ENCODE measurements around the gene RAD54L2. TPM values are rescaled to one million over a fixed set of nuclear protein-coding genes. Genes with fewer than 3 reads are reported as not detected.

The RAD54L2 gene
- polyA plus RNA-seq, 3 donors: 3.6 to 7.3 (median 3.6) TPM

DNA sequence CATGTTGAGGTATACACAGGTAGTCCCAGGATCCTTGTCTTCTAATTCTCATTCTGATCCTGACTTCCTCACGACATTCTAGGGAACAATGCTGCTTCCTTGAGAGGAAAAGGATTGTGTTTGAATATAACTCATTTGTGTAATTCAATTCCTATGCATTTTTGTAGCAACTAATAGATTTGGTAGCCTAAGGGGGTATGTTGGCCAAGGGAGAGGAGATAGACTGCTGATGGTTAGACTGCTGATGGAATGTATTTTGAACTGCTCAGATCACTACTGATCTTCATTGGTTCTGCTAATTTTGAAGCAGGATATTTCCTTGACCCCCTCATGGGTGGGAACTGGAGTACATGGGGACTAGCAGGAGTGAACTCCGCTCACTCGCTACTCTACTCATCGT lies 39.7 kb downstream of the RAD54L2 start:
- Histone ChIP-seq H3K9me3 (replicated peaks in 1 of 2; ENCODE audit: control insufficient read depth in 1 of 2, insufficient read depth in 1 of 2, low read length in 2 of 2) (no peaks in the 10 kb centered on the region), H3K36me3 (replicated peaks in 1 of 2; ENCODE audit: control insufficient read depth in 1 of 2, insufficient read depth in 2 of 2, low read length in 2 of 2) (peaks cover 3 to 38% of the 10 kb centered on the region in 2 donors), H3K4me1 (ENCODE audit: control insufficient read depth in 1 of 2, insufficient read depth in 2 of 2, low read length in 2 of 2) (no peaks in the 10 kb centered on the region), H2AFZ (ENCODE audit: insufficient read depth, low read depth, low read length, poor library complexity, severe bottlenecking) (no peak overlapping the region), H3K4me3 (replicated peaks in 1 of 3; ENCODE audit: low read depth in 2 of 3, low read length in 3 of 3) (no peak overlapping the region), H4K20me1 (ENCODE audit: insufficient read depth, low read length) (peaks cover 7% of the 10 kb centered on the region), H3K27me3 (ENCODE audit: control insufficient read depth in 2 of 2, insufficient read depth in 2 of 2, low read length in 2 of 2) (no peaks in the 10 kb centered on the region), H3K79me2 (ENCODE audit: insufficient read depth, low read length) (peaks cover 3% of the 10 kb centered on the region), H3K9ac (ENCODE audit: insufficient read depth, low read length, poor library complexity, severe bottlenecking) (no peak overlapping the region), H3K27ac (ENCODE audit: low read depth in 1 of 2, low read length in 2 of 2) (no peak overlapping the region), H3K4me2 (replicated peaks; ENCODE audit: extremely low read depth, low read length, poor library complexity, severe bottlenecking) (no peak overlapping the region)
- intact Hi-C loops (cut with micrococcal nuclease): no loop called here
- Mint-ChIP-seq H3K27ac (no peak overlapping the region), H3K36me3 (peaks cover 41 to 49% of the 10 kb centered on the region in 2 donors), H3K27me3 (ENCODE audit: low read depth in 3 of 3) (peaks cover 0 to 1% (median 0%) of the 10 kb centered on the region in 3 donors), H3K4me1 (peaks cover 6% of the 10 kb centered on the region), H3K4me3 (no peak overlapping the region), H3K9me3 (peaks cover 0 to 3% (median 0%) of the 10 kb centered on the region in 7 donors)
- TF ChIP-seq, protein P1, sequence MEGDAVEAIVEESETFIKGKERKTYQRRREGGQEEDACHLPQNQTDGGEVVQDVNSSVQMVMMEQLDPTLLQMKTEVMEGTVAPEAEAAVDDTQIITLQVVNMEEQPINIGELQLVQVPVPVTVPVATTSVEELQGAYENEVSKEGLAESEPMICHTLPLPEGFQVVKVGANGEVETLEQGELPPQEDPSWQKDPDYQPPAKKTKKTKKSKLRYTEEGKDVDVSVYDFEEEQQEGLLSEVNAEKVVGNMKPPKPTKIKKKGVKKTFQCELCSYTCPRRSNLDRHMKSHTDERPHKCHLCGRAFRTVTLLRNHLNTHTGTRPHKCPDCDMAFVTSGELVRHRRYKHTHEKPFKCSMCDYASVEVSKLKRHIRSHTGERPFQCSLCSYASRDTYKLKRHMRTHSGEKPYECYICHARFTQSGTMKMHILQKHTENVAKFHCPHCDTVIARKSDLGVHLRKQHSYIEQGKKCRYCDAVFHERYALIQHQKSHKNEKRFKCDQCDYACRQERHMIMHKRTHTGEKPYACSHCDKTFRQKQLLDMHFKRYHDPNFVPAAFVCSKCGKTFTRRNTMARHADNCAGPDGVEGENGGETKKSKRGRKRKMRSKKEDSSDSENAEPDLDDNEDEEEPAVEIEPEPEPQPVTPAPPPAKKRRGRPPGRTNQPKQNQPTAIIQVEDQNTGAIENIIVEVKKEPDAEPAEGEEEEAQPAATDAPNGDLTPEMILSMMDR (IDR thresholded peaks at IDR 0.05): no peak
- WGBS (ENCODE audit: insufficient coverage): no CpG with 5 or more reads among the region's 4 CpGs
- DNase-seq: no peak

DNA sequence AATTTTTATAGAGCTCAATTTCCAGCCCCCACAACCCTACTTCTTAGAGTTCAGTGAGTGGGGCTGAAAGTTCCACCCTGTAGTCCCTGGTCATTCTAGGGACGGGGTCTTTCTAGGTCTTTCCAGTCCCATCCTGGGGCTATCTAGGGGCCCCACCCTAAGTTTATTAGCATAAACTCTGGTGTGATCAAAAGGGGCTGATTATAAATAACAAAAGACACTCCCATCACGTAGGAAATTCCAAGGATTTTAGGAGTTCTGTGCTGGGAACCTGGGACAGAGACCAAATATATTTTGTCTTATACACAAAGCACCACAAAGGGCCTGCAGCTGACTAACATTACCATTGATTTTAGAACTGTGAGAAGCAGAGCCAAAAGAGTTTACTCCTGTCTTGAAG lies 41.9 kb downstream of the RAD54L2 start:
- TF ChIP-seq, protein P1 (IDR thresholded peaks at IDR 0.05): no peak
- Histone ChIP-seq H4K20me1 (ENCODE audit: insufficient read depth, low read length) (peaks cover 9% of the 10 kb centered on the region), H3K9ac (ENCODE audit: insufficient read depth, low read length, poor library complexity, severe bottlenecking) (no peak overlapping the region), H3K4me1 (ENCODE audit: control insufficient read depth in 1 of 2, insufficient read depth in 2 of 2, low read length in 2 of 2) (no peaks in the 10 kb centered on the region), H3K79me2 (ENCODE audit: insufficient read depth, low read length) (peaks cover 3% of the 10 kb centered on the region), H3K4me3 (replicated peaks in 1 of 3; ENCODE audit: low read depth in 2 of 3, low read length in 3 of 3) (no peak overlapping the region), H3K36me3 (replicated peaks in 1 of 2; ENCODE audit: control insufficient read depth in 1 of 2, insufficient read depth in 2 of 2, low read length in 2 of 2) (peaks cover 0 to 41% of the 10 kb centered on the region in 2 donors), H3K4me2 (replicated peaks; ENCODE audit: extremely low read depth, low read length, poor library complexity, severe bottlenecking) (no peak overlapping the region), H3K27ac (ENCODE audit: low read depth in 1 of 2, low read length in 2 of 2) (no peak overlapping the region), H3K9me3 (replicated peaks in 1 of 2; ENCODE audit: control insufficient read depth in 1 of 2, insufficient read depth in 1 of 2, low read length in 2 of 2) (no peaks in the 10 kb centered on the region), H3K27me3 (ENCODE audit: control insufficient read depth in 2 of 2, insufficient read depth in 2 of 2, low read length in 2 of 2) (no peaks in the 10 kb centered on the region), H2AFZ (ENCODE audit: insufficient read depth, low read depth, low read length, poor library complexity, severe bottlenecking) (no peak overlapping the region)
- WGBS (ENCODE audit: insufficient coverage): 100% methylated on average over 1 of the region's 2 CpGs
- H3K36me3 Mint-ChIP-seq: peaks cover 42 to 43% of the 10 kb centered on the region in 2 donors
- peaks cover 0 to 3% (median 0%) of the 10 kb centered on the region in 7 donors for H3K9me3 Mint-ChIP-seq
- intact Hi-C loops (cut with micrococcal nuclease): no loop called here
- DNase-seq: no peak
- peaks cover 4% of the 10 kb centered on the region for H3K4me1 Mint-ChIP-seq
- H3K4me3 Mint-ChIP-seq: no peak overlapping the region
- H3K27me3 Mint-ChIP-seq (ENCODE audit: low read depth in 3 of 3): no peaks in the 10 kb centered on the region
- no peak overlapping the region for H3K27ac Mint-ChIP-seq

Data from CD14-positive monocyte (primary cell).